Liver (tissue), 9 donors: Measurements from ENCODE around the gene NKX2-1. TPM values are rescaled to one million over a fixed set of nuclear protein-coding genes. Genes with fewer than 3 reads are reported as not detected.

ENCODE experiments used
- DNase-seq: peaks from one replicate; pipeline ENCODE4 v3.0.0-alpha.2; 2017; ENCODE audit warnings: low spot score
- H3K27ac ChIP-seq, 2 donors: one replicate each; pipeline ENCODE4 v1.7.0; 2013; ENCODE audit warnings: inconsistent platforms in 2 of 2, low read length in 2 of 2, control low read depth in 1 of 2, low read depth in 1 of 2, mild to moderate bottlenecking in 1 of 2
- H3K27me3 ChIP-seq, 4 donors: one replicate each; pipeline versions ENCODE4 v1.6.1 to v1.7.0; 2013; ENCODE audit warnings: low read length in 3 of 4, inconsistent platforms in 1 of 4, mild to moderate bottlenecking in 1 of 4, moderate library complexity in 1 of 4; ENCODE audit not compliant: control insufficient read depth in 4 of 4, insufficient read depth in 4 of 4
- H3K36me3 ChIP-seq, 4 donors: one replicate each; pipeline versions ENCODE4 v1.6.1 to v1.7.0; 2013; ENCODE audit warnings: low read length in 3 of 4, mild to moderate bottlenecking in 3 of 4, low read depth in 1 of 4, moderate library complexity in 1 of 4; ENCODE audit not compliant: control insufficient read depth in 4 of 4, insufficient read depth in 3 of 4
- H3K4me1 ChIP-seq, 4 donors: one replicate each; pipeline versions ENCODE4 v1.6.1 to v1.7.0; 2013; ENCODE audit warnings: low read length in 3 of 4, mild to moderate bottlenecking in 3 of 4, moderate library complexity in 1 of 4; ENCODE audit not compliant: control insufficient read depth in 4 of 4, insufficient read depth in 4 of 4
- H3K4me3 ChIP-seq, 3 donors: one replicate each; pipeline versions ENCODE4 v1.6.1 to v1.7.0; 2013; ENCODE audit warnings: low read length in 3 of 3, control low read depth in 1 of 3, low read depth in 1 of 3, mild to moderate bottlenecking in 1 of 3
- H3K9ac ChIP-seq, 2 donors: one replicate each; pipeline ENCODE4 v1.7.0; 2013; ENCODE audit warnings: low read length in 2 of 2, mild to moderate bottlenecking in 2 of 2, moderate library complexity in 2 of 2, control low read depth in 1 of 2, low read depth in 1 of 2
- H3K9me3 ChIP-seq, 4 donors: one replicate each; pipeline versions ENCODE4 v1.6.1 to v1.7.0; 2013; ENCODE audit warnings: low read length in 3 of 4; ENCODE audit not compliant: control insufficient read depth in 4 of 4
- ATF3 ChIP-seq: IDR thresholded peaks from 2 replicates; pipeline ENCODE4 v1.6.1; 2016; ENCODE audit warnings: antibody characterized with exemption
- CTCF ChIP-seq: fragments of 150-350 bp; IDR thresholded peaks from 2 replicates; pipeline ENCODE4 v1.5.1; 2017; ENCODE audit warnings: improper control_type of control experiment, low read depth, low read length; ENCODE audit not compliant: missing input control
- GABPA ChIP-seq, 2 donors: IDR thresholded peaks in 1 of 2; conservative IDR thresholded peaks in 1 of 2; 2 replicates each; pipeline ENCODE4 v1.6.1; 2016; ENCODE audit warnings: antibody characterized with exemption in 2 of 2, mild to moderate bottlenecking in 1 of 2, moderate library complexity in 1 of 2
- HNF4G ChIP-seq: IDR thresholded peaks from 2 replicates; pipeline ENCODE4 v1.6.1; 2016; ENCODE audit warnings: antibody characterized with exemption
- JUND ChIP-seq, 2 donors: IDR thresholded peaks; 2 replicates each; pipeline ENCODE4 v1.6.1; 2016; ENCODE audit warnings: antibody characterized with exemption in 2 of 2
- MAX ChIP-seq: IDR thresholded peaks from 2 replicates; pipeline ENCODE4 v1.6.1; 2016; ENCODE audit warnings: antibody characterized with exemption
- NR2F2 ChIP-seq: IDR thresholded peaks from 2 replicates; pipeline ENCODE4 v1.6.1; 2016; ENCODE audit warnings: antibody characterized with exemption
- RAD21 ChIP-seq, 2 donors: IDR thresholded peaks; 2 replicates each; pipeline ENCODE4 v1.6.1; 2016; ENCODE audit warnings: antibody characterized with exemption in 2 of 2, mild to moderate bottlenecking in 2 of 2
- REST ChIP-seq: IDR thresholded peaks from 2 replicates; pipeline ENCODE4 v1.6.1; 2016; ENCODE audit warnings: antibody characterized with exemption, mild to moderate bottlenecking
- RXRA ChIP-seq, 2 donors: IDR thresholded peaks; 2 replicates each; pipeline ENCODE4 v1.6.1; 2017 to 2018; ENCODE audit warnings: antibody characterized with exemption in 2 of 2, mild to moderate bottlenecking in 1 of 2
- SP1 ChIP-seq: IDR thresholded peaks from 2 replicates; pipeline ENCODE4 v1.6.1; 2018; ENCODE audit warnings: antibody characterized with exemption, mild to moderate bottlenecking
- TAF1 ChIP-seq: conservative IDR thresholded peaks from 2 replicates; pipeline ENCODE4 v1.6.1; 2016; ENCODE audit warnings: antibody characterized with exemption, mild to moderate bottlenecking
- YY1 ChIP-seq: IDR thresholded peaks from 2 replicates; pipeline ENCODE4 v1.6.1; 2016; ENCODE audit warnings: antibody characterized with exemption, mild to moderate bottlenecking
- ZBTB33 ChIP-seq: IDR thresholded peaks from 2 replicates; pipeline ENCODE4 v1.6.1; 2016; ENCODE audit warnings: antibody characterized with exemption
- WGBS: extraction: QIAGEN DNeasy Blood & Tissue Kit; methylation state at CpG from one replicate; pipeline ENCODE4 v1.1.7; 2013; 5-methylcytosine and 5-hydroxymethylcytosine counted together
- polyA plus RNA-seq, 2 donors: library from polyadenylated mRNA; stranded (reverse) in 1 of 2; unstranded in 1 of 2; fragments of 200-250 nt in 1 of 2; fragments of >200 nt in 1 of 2; fragmentation: Nextera tagmentation in 1 of 2; extraction: Ambion mirVana in 1 of 2; gene quantifications; one replicate each; pipeline versions ENCODE4 v1.2.1 to v1.2.3, GENCODE V29; 2013 to 2015
- total RNA-seq, 2 donors: library from RNA; depleted of rRNA; stranded (reverse); fragments of >200 nt; gene quantifications; one replicate each; pipeline ENCODE4 v1.2.3, GENCODE V29; 2014
- donor health status: healthy.
- donor health status: healthy.
- donor health status: healthy.
- donor health status: healthy.
- donor health status: healthy.

Gene NKX2-1
- total and polyA plus RNA-seq, 4 donors = not detected

- H3K27me3 ChIP-seq = peaks cover 4 to 44% (median 21%) of the 10 kb centered on the region in 4 donors
- peaks cover 7 to 43% (median 23%) of the 10 kb centered on the region in 4 donors for H3K4me1 ChIP-seq
- no peak for TF ChIP-seq ATF3
- no peak for TF ChIP-seq YY1
- TF ChIP-seq RAD21 (IDR thresholded peaks at IDR 0.05) = peak; percentile 71 to 82
- no peak for TF ChIP-seq GABPA (IDR thresholded peaks at IDR 0.05 in 1 of 2, conservative IDR thresholded peaks at IDR 0.05 in 1 of 2)
- no peak for TF ChIP-seq ZBTB33
- no peak for TF ChIP-seq RXRA (IDR thresholded peaks at IDR 0.05)
- TF ChIP-seq JUND (IDR thresholded peaks at IDR 0.05) = no peak
- TF ChIP-seq CTCF = peak; percentile 57
- no peak for TF ChIP-seq MAX
- no peak for TF ChIP-seq HNF4G
- no peak for TF ChIP-seq NR2F2
- H3K9ac ChIP-seq = no peak overlapping the region
- 5% methylated on average over 54 of the region's 54 CpGs for WGBS
- H3K36me3 ChIP-seq = no peaks in the 10 kb centered on the region
- no peaks in the 10 kb centered on the region for H3K9me3 ChIP-seq
- H3K27ac ChIP-seq = no peak overlapping the region
- peak overlapping the region in 1 of 3 donors; percentile 17 for H3K4me3 ChIP-seq
- no peak for DNase-seq
Observed at GRCh38 chr14:36524874-36525745, 5.1 kb upstream of the NKX2-1 start.

- H3K9ac ChIP-seq = no peak overlapping the region
- no peak overlapping the region for H3K4me3 ChIP-seq
- H3K27me3 ChIP-seq = peaks cover 7 to 48% (median 24%) of the 10 kb centered on the region in 4 donors
- peaks cover 13 to 51% (median 30%) of the 10 kb centered on the region in 4 donors for H3K4me1 ChIP-seq
- 11% methylated on average over 38 of the region's 38 CpGs for WGBS
- TF ChIP-seq RXRA (IDR thresholded peaks at IDR 0.05) (no peak), REST (no peak), SP1 (no peak), TAF1 (no peak), GABPA (IDR thresholded peaks at IDR 0.05 in 1 of 2, conservative IDR thresholded peaks at IDR 0.05 in 1 of 2) (no peak), ZBTB33 (no peak)
- no peaks in the 10 kb centered on the region for H3K9me3 ChIP-seq
- H3K27ac ChIP-seq = no peak overlapping the region
- H3K36me3 ChIP-seq = no peaks in the 10 kb centered on the region
- DNase-seq = no peak
Observed at GRCh38 chr14:36524220-36524837, 4.3 kb upstream of the NKX2-1 start.
